Adrenal gland (tissue), 12 donors: ENCODE results near the gene BBS7. TPM values are rescaled to one million over a fixed set of nuclear protein-coding genes. Genes with fewer than 3 reads are reported as not detected.

Experiments
- DNase-seq, 7 donors: peaks; one replicate each; pipeline ENCODE4 v3.0.0-alpha.2; 2019 to 2020
- H3K27ac ChIP-seq, 5 donors: fragments of 200-600 bp; sonication (generic) in 4 of 5; 1 replicate in 3 of 5; 2 replicates in 2 of 5; pipeline versions ENCODE4 v1.5.1 to v1.8.0; 2016 to 2020; ENCODE audit warnings: mild to moderate bottlenecking in 1 of 5
- H3K27me3 ChIP-seq: fragments of 200-600 bp; 2 replicates; pipeline ENCODE4 v1.8.0; 2021
- H3K36me3 ChIP-seq, 2 donors: fragments of 200-600 bp; replicated peaks in 1 of 2; 1 replicate in 1 of 2; 2 replicates in 1 of 2; pipeline versions ENCODE4 v1.5.1 to v1.8.0; 2018 to 2022
- H3K4me1 ChIP-seq, 2 donors: fragments of 200-600 bp; replicated peaks in 1 of 2; 1 replicate in 1 of 2; 2 replicates in 1 of 2; pipeline versions ENCODE4 v1.5.1 to v1.8.0; 2018 to 2021
- H3K4me3 ChIP-seq, 4 donors: fragments of 200-600 bp; sonication (generic) in 3 of 4; one replicate each; pipeline ENCODE4 v1.5.1; 2016 to 2018
- H3K9me3 ChIP-seq, 3 donors: fragments of 200-600 bp; sonication (generic) in 1 of 3; replicated peaks in 1 of 3; 1 replicate in 2 of 3; 2 replicates in 1 of 3; pipeline versions ENCODE4 v1.5.1 to v1.8.0; 2016 to 2021
- POLR2A ChIP-seq, 2 donors: fragments of 450-650 bp; IDR thresholded peaks; one replicate each; pipeline ENCODE4 v1.6.1; 2017; ENCODE audit warnings: antibody characterized with exemption in 2 of 2, mild to moderate bottlenecking in 2 of 2, moderate library complexity in 1 of 2
- WGBS, 4 donors: extraction: QIAGEN DNeasy Blood & Tissue Kit in 2 of 4; methylation state at CpG; one replicate each; pipeline versions ENCODE4 v1.1.5 to v1.1.7; 2013 to 2017; 5-methylcytosine and 5-hydroxymethylcytosine counted together
- intact Hi-C, 2 donors: fragments of 100-400 bp; cut with DNase I; formaldehyde crosslinking; loops; one replicate each; pipeline versions ENCODE4 v1.14.1 to v1.15.0; 2022 to 2023
- polyA plus RNA-seq, 3 donors: library from polyadenylated mRNA; stranded (reverse); fragments of 200-250 nt in 2 of 3; fragments of 350-450 nt in 1 of 3; fragmentation: Illumina TruSeq in 1 of 3; extraction: RNeasy Lipid Tissue Mini Kit (QIAGEN cat#74804) in 1 of 3; gene quantifications; one replicate each; pipeline ENCODE4 v1.2.3, GENCODE V29; 2013 to 2014
- total RNA-seq, 9 donors: library from RNA; depleted of rRNA in 4 of 9; stranded (reverse); fragments of >200 nt in 4 of 9; fragments of 120-200 nt in 1 of 9; fragmentation: NEBNext Ultra II Directional in 1 of 9; extraction: Animal tissue kit (Norgen Biotek cat#: 25700) in 1 of 9; gene quantifications; one replicate each; pipeline versions ENCODE4 v1.1.0 to v1.2.4, GENCODE V29; 2013 to 2023
- TF ChIP-seq, protein P1 (sequence below), 6 experiments: fragments of 450-650 bp in 4 of 6; fragments of 200-600 bp in 2 of 6; sonication (generic) in 1 of 6; IDR thresholded peaks; 1 replicate in 5 of 6; 2 replicates in 1 of 6; pipeline versions ENCODE4 v1.5.1 to v1.8.0; 2016 to 2021; ENCODE audit warnings: antibody characterized with exemption in 6 of 6, mild to moderate bottlenecking in 2 of 6, moderate library complexity in 1 of 6
- donor health status: healthy with polysubstance abuse.
- donor health status: Bipolar disorder and iron deficiency.
- donor health status: DM: yes; HTN: yes; CAD: no.
- donor health status: DM: no; HTN: no; CAD: no.
- donor health status: DM: no; HTN: no; CAD: no.
- donor health status: DM: yes; HTN: yes; CAD: no.

The BBS7 gene
- total and polyA plus RNA-seq, 12 donors = 5.7 to 36.3 (median 14.1) TPM

DNA sequence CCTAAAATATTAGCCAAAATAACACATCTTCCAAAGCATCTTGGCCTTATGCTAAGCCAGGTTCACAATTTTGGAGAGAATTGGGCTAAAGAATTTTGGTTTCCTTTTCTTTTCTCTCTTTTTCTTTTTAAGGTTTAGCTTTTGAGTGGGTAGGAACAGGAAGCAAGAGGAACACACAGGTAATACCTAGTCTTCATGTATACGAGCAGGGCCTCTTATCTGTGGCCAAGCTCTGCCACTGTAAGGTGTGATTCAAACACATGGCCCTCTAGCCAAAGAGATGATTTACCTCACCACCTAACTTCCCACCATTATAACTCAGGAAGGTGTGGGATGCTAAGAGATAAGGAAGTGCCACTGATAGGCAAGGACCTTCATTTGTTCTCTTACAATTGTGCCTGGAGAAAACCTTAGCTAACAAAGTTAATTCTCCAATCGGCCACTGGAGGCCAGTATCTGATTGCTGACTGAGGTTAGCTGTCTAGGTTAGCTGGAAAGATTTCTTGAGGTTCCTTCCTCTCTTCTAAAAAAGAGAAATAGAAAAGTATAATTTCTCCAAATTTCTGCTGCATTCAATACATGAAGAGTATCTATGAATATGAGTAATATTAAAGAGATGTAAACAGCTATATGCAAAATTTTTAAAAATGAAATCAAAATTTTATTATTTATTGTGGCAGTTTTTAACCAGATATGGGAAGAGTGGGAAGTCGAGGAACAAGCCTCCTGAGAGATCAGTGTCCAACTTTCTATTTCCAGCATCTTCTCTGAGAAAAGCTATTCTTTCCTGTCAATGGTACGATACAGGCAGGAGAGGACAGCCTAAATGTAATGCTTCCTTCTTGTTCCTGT, 30.1 kb upstream of the BBS7 start:
- intact Hi-C loops = no loop called here
- DNase-seq = peak; percentile 35 to 75 (median 48)
- 49 to 58% (median 56%) methylated on average over 4 of the region's 4 CpGs for WGBS, 4 donors

DNA sequence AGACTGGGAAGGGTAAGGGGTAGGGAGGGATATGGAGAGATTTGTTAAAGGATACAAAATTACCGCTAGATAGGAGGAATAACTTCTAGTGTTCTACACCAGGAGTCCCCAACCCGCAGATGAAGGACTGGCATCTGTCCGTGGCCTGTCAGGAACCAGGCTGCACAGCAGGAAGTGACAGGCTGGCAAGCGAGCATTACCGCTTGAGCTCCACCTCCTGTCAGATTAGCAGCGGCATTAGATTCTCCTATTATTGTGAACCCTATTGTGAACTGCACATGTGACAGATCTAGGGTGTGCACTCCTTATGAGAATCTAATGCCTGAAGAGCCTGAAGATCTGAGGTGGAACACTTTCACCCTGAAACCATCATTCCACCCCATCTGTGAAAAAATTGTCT, 27.9 kb upstream of the BBS7 start:
- peaks cover 7% of the 10 kb centered on the region for H3K27me3 ChIP-seq
- intact Hi-C loops = no loop called here

More for the DNA sequence above, 30.1 kb upstream of the BBS7 start:
- TF ChIP-seq POLR2A (IDR thresholded peaks at IDR 0.05) = no peak
- TF ChIP-seq, protein P1, sequence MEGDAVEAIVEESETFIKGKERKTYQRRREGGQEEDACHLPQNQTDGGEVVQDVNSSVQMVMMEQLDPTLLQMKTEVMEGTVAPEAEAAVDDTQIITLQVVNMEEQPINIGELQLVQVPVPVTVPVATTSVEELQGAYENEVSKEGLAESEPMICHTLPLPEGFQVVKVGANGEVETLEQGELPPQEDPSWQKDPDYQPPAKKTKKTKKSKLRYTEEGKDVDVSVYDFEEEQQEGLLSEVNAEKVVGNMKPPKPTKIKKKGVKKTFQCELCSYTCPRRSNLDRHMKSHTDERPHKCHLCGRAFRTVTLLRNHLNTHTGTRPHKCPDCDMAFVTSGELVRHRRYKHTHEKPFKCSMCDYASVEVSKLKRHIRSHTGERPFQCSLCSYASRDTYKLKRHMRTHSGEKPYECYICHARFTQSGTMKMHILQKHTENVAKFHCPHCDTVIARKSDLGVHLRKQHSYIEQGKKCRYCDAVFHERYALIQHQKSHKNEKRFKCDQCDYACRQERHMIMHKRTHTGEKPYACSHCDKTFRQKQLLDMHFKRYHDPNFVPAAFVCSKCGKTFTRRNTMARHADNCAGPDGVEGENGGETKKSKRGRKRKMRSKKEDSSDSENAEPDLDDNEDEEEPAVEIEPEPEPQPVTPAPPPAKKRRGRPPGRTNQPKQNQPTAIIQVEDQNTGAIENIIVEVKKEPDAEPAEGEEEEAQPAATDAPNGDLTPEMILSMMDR (IDR thresholded peaks at IDR 0.05) = peak; percentile 64 to 82 (median 76)
- no peak overlapping the region for H3K27ac ChIP-seq
- no peaks in the 10 kb centered on the region for H3K36me3 ChIP-seq
- H3K4me3 ChIP-seq = no peak overlapping the region
- no peaks in the 10 kb centered on the region for H3K27me3 ChIP-seq
- no peaks in the 10 kb centered on the region for H3K4me1 ChIP-seq
- H3K9me3 ChIP-seq = no peaks in the 10 kb centered on the region

DNA sequence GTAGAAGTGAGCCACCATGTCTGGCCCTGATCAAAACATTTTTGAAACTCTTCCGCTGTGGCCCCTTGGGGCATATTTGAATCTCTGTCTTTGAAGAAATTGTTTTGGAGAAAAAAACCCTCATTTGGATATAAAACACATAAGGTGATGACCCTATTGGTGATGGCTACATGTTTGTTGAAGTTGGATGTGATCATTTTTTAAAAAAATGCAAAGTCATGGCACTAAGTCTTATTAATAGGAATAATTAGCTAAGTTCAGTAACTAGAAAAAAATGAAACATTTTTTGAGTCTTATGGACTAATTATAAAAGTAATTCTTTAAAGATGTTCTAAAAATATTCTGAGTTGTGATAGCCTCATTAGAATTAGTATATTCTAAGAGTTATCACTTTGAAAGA, 17.9 kb upstream of the BBS7 start:
- no peaks in the 10 kb centered on the region for H3K4me1 ChIP-seq
- intact Hi-C loops = no loop called here
- H3K27ac ChIP-seq = no peak overlapping the region
- H3K4me3 ChIP-seq = no peak overlapping the region
- DNase-seq = no peak
- no peak for TF ChIP-seq POLR2A (IDR thresholded peaks at IDR 0.05)
- TF ChIP-seq, protein P1 (IDR thresholded peaks at IDR 0.05) = no peak
- no peaks in the 10 kb centered on the region for H3K36me3 ChIP-seq
- no peaks in the 10 kb centered on the region for H3K9me3 ChIP-seq
- 94 to 100% (median 96%) methylated on average over 1 of the region's 1 CpG for WGBS, 4 donors
- H3K27me3 ChIP-seq = no peaks in the 10 kb centered on the region

More for the DNA sequence above, 27.9 kb upstream of the BBS7 start:
- Histone ChIP-seq H3K27ac (no peak overlapping the region), H3K36me3 (no peaks in the 10 kb centered on the region), H3K4me1 (no peaks in the 10 kb centered on the region), H3K4me3 (no peak overlapping the region), H3K9me3 (no peaks in the 10 kb centered on the region)
- no peak for DNase-seq
- 29 to 42% (median 36%) methylated on average over 6 of the region's 6 CpGs for WGBS, 4 donors
- TF ChIP-seq POLR2A (IDR thresholded peaks at IDR 0.05) = no peak
- TF ChIP-seq, protein P1 (IDR thresholded peaks at IDR 0.05) = no peak

DNA sequence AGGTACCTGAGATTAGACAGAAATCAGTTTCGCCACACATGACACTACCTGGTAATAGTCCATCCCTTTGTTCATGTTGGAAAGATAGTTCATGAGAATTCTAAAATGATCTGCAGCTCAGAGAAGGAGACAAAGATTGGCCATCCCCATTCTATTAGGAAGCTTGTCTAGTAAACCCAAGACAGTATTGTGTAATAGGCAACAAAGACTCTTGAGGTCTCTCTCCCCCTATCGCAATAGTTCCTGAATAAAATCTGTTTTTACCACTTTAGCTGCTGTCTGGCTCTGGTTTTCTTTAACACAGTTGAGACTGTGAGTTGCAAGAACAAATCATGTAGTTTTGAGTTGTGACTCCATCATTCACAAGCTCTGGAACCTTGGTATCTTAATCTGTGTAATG, 14.8 kb upstream of the BBS7 start:
- no peak for DNase-seq
- 83 to 94% (median 86%) methylated on average over 2 of the region's 2 CpGs for WGBS, 4 donors
- no peak for TF ChIP-seq POLR2A (IDR thresholded peaks at IDR 0.05)
- TF ChIP-seq, protein P1 (IDR thresholded peaks at IDR 0.05) = no peak
- Histone ChIP-seq H3K4me1 (no peaks in the 10 kb centered on the region), H3K9me3 (no peaks in the 10 kb centered on the region), H3K27me3 (no peaks in the 10 kb centered on the region), H3K27ac (no peak overlapping the region), H3K36me3 (no peaks in the 10 kb centered on the region), H3K4me3 (no peak overlapping the region)
- intact Hi-C loops = no loop called here
